Renal pelvis (tissue), 4 donors: ENCODE results near the gene IKBKE. TPM values are rescaled to one million over a fixed set of nuclear protein-coding genes. Genes with fewer than 3 reads are reported as not detected.

Experiments
- DNase-seq: peaks from one replicate; pipeline ENCODE4 v3.0.0-alpha.2; 2013
- polyA plus RNA-seq, 3 donors: library from polyadenylated mRNA; unstranded; fragments of 120-200 nt; gene quantifications; one replicate each; pipeline ENCODE4 v1.2.1, GENCODE V29; 2013; ENCODE audit not compliant: insufficient read length in 3 of 3

Gene IKBKE
- polyA plus RNA-seq, 3 donors = 5.8 to 6.6 (median 6.0) TPM

GRCh38 chr1:206495011-206495461 lies 24.8 kb downstream of the IKBKE start:
- no peak for DNase-seq

- no peak for DNase-seq
Measured at GRCh38 chr1:206495493-206496046, 25.3 kb downstream of the IKBKE start.

GRCh38 chr1:206496131-206496793 lies 26.0 kb downstream of the IKBKE start:
- no peak for DNase-seq

- DNase-seq = no peak
Measured at GRCh38 chr1:206497363-206497762, 27.1 kb downstream of the IKBKE start.

- no peak for DNase-seq
Measured at GRCh38 chr1:206497774-206498173, 27.5 kb downstream of the IKBKE start.

GRCh38 chr1:206498685-206499084 lies 28.4 kb downstream of the IKBKE start:
- no peak for DNase-seq

- no peak for DNase-seq
Measured at GRCh38 chr1:206500046-206500445, 29.8 kb downstream of the IKBKE start.

GRCh38 chr1:206501881-206502280 lies 31.6 kb downstream of the IKBKE start:
- DNase-seq = no peak

GRCh38 chr1:206502403-206502802 lies 32.1 kb downstream of the IKBKE start:
- no peak for DNase-seq

GRCh38 chr1:206502812-206503211 lies 32.5 kb downstream of the IKBKE start:
- no peak for DNase-seq

GRCh38 chr1:206503591-206504362 lies 33.5 kb downstream of the IKBKE start:
- no peak for DNase-seq

- DNase-seq = no peak
Measured at GRCh38 chr1:206504363-206504713, 34.1 kb downstream of the IKBKE start.

- no peak for DNase-seq
Measured at GRCh38 chr1:206505702-206506355, 35.6 kb downstream of the IKBKE start.

- peak; percentile 14 for DNase-seq
Measured at GRCh38 chr1:206506405-206507283, 36.4 kb downstream of the IKBKE start.

- peak; percentile 48 for DNase-seq
Measured at GRCh38 chr1:206507284-206508129, 37.2 kb downstream of the IKBKE start, which contains the start of gene RASSF5. Gene RASSF5 (plus strand): TSS chr1:206507531. CDS start chr1:206507603, 72 bp downstream.

GRCh38 chr1:206508130-206508889 lies 38.0 kb downstream of the IKBKE start:
- DNase-seq = no peak

- DNase-seq = no peak
Measured at GRCh38 chr1:206508956-206509355, 38.7 kb downstream of the IKBKE start.

- DNase-seq = no peak
Measured at GRCh38 chr1:206509612-206510257, 39.5 kb downstream of the IKBKE start.

GRCh38 chr1:206510371-206510770 lies 40.1 kb downstream of the IKBKE start:
- no peak for DNase-seq
